Measurements from ENCODE around the gene KCNK4. TPM values are rescaled to one million over a fixed set of nuclear protein-coding genes. Genes with fewer than 3 reads are reported as not detected.
A peak's percentile ranks its signal among the peaks of the same experiment; 100 is the strongest.
"Not testable (repeated sequence)": the region's sequence is repeated elsewhere in the genome, so short reads cannot be mapped to it uniquely, and the experiment has no call there.

The KCNK4 gene
- total RNA-seq, 1 experiment from 2014 or later = 0.28 TPM

DNA sequence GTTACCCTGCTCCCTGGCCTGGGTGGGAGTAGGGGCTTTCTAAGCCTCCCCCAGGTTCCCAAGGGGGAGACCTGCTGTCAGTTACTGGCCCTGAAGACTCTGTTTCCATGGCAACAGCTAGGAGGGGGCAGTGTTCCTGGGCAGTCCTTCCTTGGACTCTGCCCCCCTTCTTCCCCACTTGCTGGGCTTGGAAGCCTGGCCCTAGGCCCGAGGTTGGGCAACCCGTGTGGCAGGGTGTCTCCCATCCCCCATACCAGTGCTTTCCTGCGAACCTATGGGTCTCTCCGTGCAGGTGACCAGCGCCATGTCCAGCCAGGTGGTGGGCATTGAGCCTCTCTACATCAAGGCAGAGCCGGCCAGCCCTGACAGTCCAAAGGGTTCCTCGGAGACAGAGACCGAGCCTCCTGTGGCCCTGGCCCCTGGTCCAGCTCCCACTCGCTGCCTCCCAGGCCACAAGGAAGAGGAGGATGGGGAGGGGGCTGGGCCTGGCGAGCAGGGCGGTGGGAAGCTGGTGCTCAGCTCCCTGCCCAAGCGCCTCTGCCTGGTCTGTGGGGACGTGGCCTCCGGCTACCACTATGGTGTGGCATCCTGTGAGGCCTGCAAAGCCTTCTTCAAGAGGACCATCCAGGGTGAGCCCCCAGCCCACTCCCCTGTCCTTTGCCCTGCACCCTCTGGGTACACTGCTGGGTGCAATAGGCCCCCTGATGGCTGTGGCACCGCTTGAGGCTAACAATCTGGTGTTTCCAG lies 15.9 kb downstream of the KCNK4 start:
- no CpG with 5 or more reads among the region's 15 CpGs for WGBS (ENCODE audit: extremely low coverage, insufficient read length, low lambda C conversion rate)
- no peaks in the 10 kb centered on the region for H3K27me3 ChIP-seq (ENCODE audit: insufficient read depth, low read length)
- H3K23ac ChIP-seq (ENCODE audit: insufficient read length, low read depth, low read length) = no peak overlapping the region
- H4K8ac ChIP-seq (replicated peaks; ENCODE audit: insufficient read length, low read depth, low read length) = no peak overlapping the region
- no peak for DNase-seq
- H2BK20ac ChIP-seq (ENCODE audit: low read depth, low read length, poor library complexity, severe bottlenecking) = no peak overlapping the region
- no peak overlapping the region for H2BK120ac ChIP-seq (ENCODE audit: low read depth, low read length, poor library complexity, severe bottlenecking)
- H3K4me1 Mint-ChIP-seq = peaks cover 13% of the 10 kb centered on the region in 2 experiments
- peaks cover 6 to 9% (median 7%) of the 10 kb centered on the region in 3 experiments; a peak in 5 of 7 replicates for H3K36me3 Mint-ChIP-seq (ENCODE audit: insufficient read depth in 1 of 3, low read depth in 3 of 3)
- no peak overlapping the region for H3K27ac ChIP-seq (ENCODE audit: insufficient read length, low read depth, low read length)
- H3K4ac ChIP-seq (ENCODE audit: low read depth, low read length) = no peak overlapping the region
- H2AFZ ChIP-seq (ENCODE audit: low read length) = no peak overlapping the region
- no peak overlapping the region for H3K14ac ChIP-seq (ENCODE audit: insufficient read depth, low read length)
- no peak overlapping the region for H3K9ac ChIP-seq (ENCODE audit: extremely low read depth, insufficient read length, low read length)
- no peaks in the 10 kb centered on the region for H3K9me3 ChIP-seq (ENCODE audit: control insufficient read depth, low read depth, low read length)
- no peak overlapping the region for H4K91ac ChIP-seq (ENCODE audit: insufficient read length, low read depth, low read length)
- peaks cover 5% of the 10 kb centered on the region for H3K79me1 ChIP-seq (ENCODE audit: insufficient read depth, low read depth, low read length, poor library complexity, severe bottlenecking)
- H3K27ac Mint-ChIP-seq = no peak overlapping the region; a peak in 1 of 7 replicates
- no peak overlapping the region for H4K5ac ChIP-seq (ENCODE audit: insufficient read length, low read depth, low read length)
- no peak overlapping the region for H2BK15ac ChIP-seq (ENCODE audit: low read depth, low read length)
- H2BK12ac ChIP-seq (ENCODE audit: insufficient read length, low read depth, low read length) = no peak overlapping the region
- no peaks in the 10 kb centered on the region for H3K9me3 Mint-ChIP-seq
- H3K79me2 ChIP-seq (ENCODE audit: insufficient read depth, low read length) = peaks cover 3% of the 10 kb centered on the region; the same call in 1 of the 2 replicates
- H3T11ph ChIP-seq (ENCODE audit: low read length) = no peak overlapping the region
- H3K56ac ChIP-seq (ENCODE audit: insufficient read length, low read depth, low read length) = no peak overlapping the region
- H2BK5ac ChIP-seq (ENCODE audit: insufficient read length, low read length) = no peak overlapping the region
- H3K4me1 ChIP-seq (ENCODE audit: insufficient read depth, low read length) = peaks cover 2% of the 10 kb centered on the region; the same call in 1 of the 2 replicates
- no peak for TF ChIP-seq CTCF (conservative IDR thresholded peaks at IDR 0.05)
- no peak overlapping the region for H3K18ac ChIP-seq (ENCODE audit: insufficient read length, low read depth, low read length)
- H3K4me2 ChIP-seq (ENCODE audit: insufficient read depth, insufficient read length, low read length) = peak overlapping the region; percentile 87
- peak overlapping the region; percentile 90 to 92 for H3K4me3 Mint-ChIP-seq
- peaks cover 16% of the 10 kb centered on the region for H3K27me3 Mint-ChIP-seq (ENCODE audit: low read depth)
- H4K20me1 ChIP-seq (ENCODE audit: control insufficient read depth, insufficient read depth, insufficient read length) = no peaks in the 10 kb centered on the region
- peaks cover 10% of the 10 kb centered on the region for H3K23me2 ChIP-seq (ENCODE audit: insufficient read length, low read depth, low read length, poor library complexity, severe bottlenecking)
- H2AK5ac ChIP-seq (ENCODE audit: insufficient read length, low read length) = no peak overlapping the region

GRCh38 chr11:64307795-64308194 lies 16.7 kb downstream of the KCNK4 start:
- not testable (repeated sequence) for H3K4me1 ChIP-seq (ENCODE audit: insufficient read depth, low read length); H4K5ac ChIP-seq (ENCODE audit: insufficient read length, low read depth, low read length); H3K79me1 ChIP-seq (ENCODE audit: insufficient read depth, low read depth, low read length, poor library complexity, severe bottlenecking); H2BK120ac ChIP-seq (ENCODE audit: low read depth, low read length, poor library complexity, severe bottlenecking); H2AFZ ChIP-seq (ENCODE audit: low read length); DNase-seq; H3K27me3 ChIP-seq (ENCODE audit: insufficient read depth, low read length); H3K79me2 ChIP-seq (ENCODE audit: insufficient read depth, low read length); H3T11ph ChIP-seq (ENCODE audit: low read length); H3K4ac ChIP-seq (ENCODE audit: low read depth, low read length); H3K4me2 ChIP-seq (ENCODE audit: insufficient read depth, insufficient read length, low read length); H3K23ac ChIP-seq (ENCODE audit: insufficient read length, low read depth, low read length); H3K56ac ChIP-seq (ENCODE audit: insufficient read length, low read depth, low read length); H3K9me3 Mint-ChIP-seq; H4K8ac ChIP-seq (replicated peaks; ENCODE audit: insufficient read length, low read depth, low read length); H2AK5ac ChIP-seq (ENCODE audit: insufficient read length, low read length); H4K20me1 ChIP-seq (ENCODE audit: control insufficient read depth, insufficient read depth, insufficient read length); H3K18ac ChIP-seq (ENCODE audit: insufficient read length, low read depth, low read length); H2BK15ac ChIP-seq (ENCODE audit: low read depth, low read length); H2BK20ac ChIP-seq (ENCODE audit: low read depth, low read length, poor library complexity, severe bottlenecking); H3K27ac ChIP-seq (ENCODE audit: insufficient read length, low read depth, low read length); H4K91ac ChIP-seq (ENCODE audit: insufficient read length, low read depth, low read length); H2BK5ac ChIP-seq (ENCODE audit: insufficient read length, low read length); H3K9me3 ChIP-seq (ENCODE audit: control insufficient read depth, low read depth, low read length); H2BK12ac ChIP-seq (ENCODE audit: insufficient read length, low read depth, low read length); H3K9ac ChIP-seq (ENCODE audit: extremely low read depth, insufficient read length, low read length); H3K14ac ChIP-seq (ENCODE audit: insufficient read depth, low read length)
- H3K23me2 ChIP-seq (ENCODE audit: insufficient read length, low read depth, low read length, poor library complexity, severe bottlenecking) = peaks cover 10% of the 10 kb centered on the region
- Mint-ChIP-seq H3K36me3 (ENCODE audit: insufficient read depth in 1 of 3, low read depth in 3 of 3) (peaks cover 6 to 14% (median 7%) of the 10 kb centered on the region in 3 experiments; a peak in 5 of 7 replicates), H3K27ac (peak overlapping the region in 1 of 3 experiments; percentile 77; a peak in 1 of 7 replicates), H3K4me3 (peak overlapping the region; percentile 12 to 16; a peak in 4 of 5 replicates), H3K4me1 (peaks cover 13% of the 10 kb centered on the region in 2 experiments), H3K27me3 (ENCODE audit: low read depth) (peaks cover 11% of the 10 kb centered on the region)
- no CpG with 5 or more reads among the region's 5 CpGs for whole genome bisulfite sequencing (ENCODE audit: extremely low coverage, insufficient read length, low lambda C conversion rate)

All from H9 (cell line).